ENCODE results near the gene RPS27L. TPM values are rescaled to one million over a fixed set of nuclear protein-coding genes. Genes with fewer than 3 reads are reported as not detected.

The RPS27L gene
- total and polyA plus RNA-seq, 2 of the 8 experiments (the other 6 are each of a cell fraction or from before 2014, with no cell fraction given): 115 to 143 TPM

DNA sequence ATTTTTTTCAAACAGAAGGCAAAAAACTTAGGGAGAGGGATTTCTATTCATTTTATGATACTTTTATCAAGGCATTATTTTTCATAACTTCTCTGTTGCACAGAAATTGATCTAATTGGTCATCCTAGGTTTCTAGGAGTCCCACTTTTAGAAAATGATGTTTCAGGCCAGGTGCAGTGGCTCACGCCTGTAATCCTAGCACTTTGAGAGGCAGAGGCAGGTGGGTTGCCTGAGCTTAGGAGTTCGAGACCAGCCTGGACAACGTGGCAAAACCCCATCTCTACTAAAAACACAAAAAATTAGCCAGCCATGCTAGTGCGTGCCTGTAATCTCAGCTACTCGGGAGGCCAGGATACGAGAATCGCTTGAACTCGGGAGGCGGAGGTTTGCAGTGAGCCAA lies 32.8 kb downstream of the RPS27L start:
- POLR2A ChIA-PET (ENCODE audit: partially characterized antibody): interaction anchor here (0.6 to 1.5 kb wide), 3 partner anchors 23 to 154 kb away, joined by 4 to 5 read pairs (median 4); no protein-coding TSS in a partner anchor
- Histone ChIP-seq H3K14ac (ENCODE audit: insufficient read length) (no peak overlapping the region), H4K8ac (ENCODE audit: extremely low read depth, insufficient read depth, low read length) (no peak overlapping the region), H3K4me1 (replicated peaks in 1 of 4; ENCODE audit: control insufficient read depth in 3 of 4, insufficient read depth in 4 of 4, low read length in 3 of 4) (peaks cover 0 to 4% (median 2%) of the 10 kb centered on the region in 4 experiments; a peak in 1 of 7 replicates), H2AFZ (ENCODE audit: low read length) (no peak overlapping the region), H3K4me2 (ENCODE audit: insufficient read depth in 1 of 2, low read depth in 2 of 2, low read length in 2 of 2) (no peak overlapping the region), H3K4ac (replicated peaks; ENCODE audit: insufficient read length, low read depth, low read length) (no peak overlapping the region), H3K18ac (ENCODE audit: extremely low read depth, low read length) (no peak overlapping the region), H3K79me1 (ENCODE audit: low read depth, low read length) (no peaks in the 10 kb centered on the region), H2BK12ac (ENCODE audit: low read depth, low read length) (no peak overlapping the region), H3K4me3 (ENCODE audit: extremely low read depth in 1 of 4, insufficient read depth in 2 of 4, low read depth in 3 of 4, low read length in 4 of 4) (no peak overlapping the region), H3K36me3 (ENCODE audit: control insufficient read depth in 2 of 4, insufficient read depth in 4 of 4, low read length in 3 of 4) (peaks cover 0 to 11% (median under 1%) of the 10 kb centered on the region in 4 experiments; a peak in 1 of 8 replicates), H3K27me3 (replicated peaks in 1 of 4; ENCODE audit: control insufficient read depth in 3 of 4, extremely low read depth in 1 of 4, insufficient read depth in 3 of 4, low read length in 3 of 4) (no peaks in the 10 kb centered on the region), H3K79me2 (ENCODE audit: control insufficient read depth in 1 of 2, insufficient read depth in 2 of 2, low read length in 2 of 2) (no peaks in the 10 kb centered on the region), H2BK120ac (replicated peaks; ENCODE audit: low read depth, low read length) (no peak overlapping the region), H4K5ac (ENCODE audit: insufficient read length, low read depth, low read length) (no peak overlapping the region), H3K9ac (replicated peaks in 1 of 4; ENCODE audit: extremely low read depth in 1 of 4, low read depth in 3 of 4, low read length in 3 of 4) (no peak overlapping the region), H2BK20ac (ENCODE audit: low read length) (no peak overlapping the region), H4K20me1 (replicated peaks in 1 of 2; ENCODE audit: control insufficient read depth in 1 of 2, insufficient read depth in 2 of 2, low read length in 2 of 2) (peaks cover 0 to 2% of the 10 kb centered on the region in 2 experiments), H2BK15ac (ENCODE audit: low read length) (no peak overlapping the region), H2AK5ac (ENCODE audit: low read depth, low read length) (no peak overlapping the region), H3K56ac (replicated peaks; ENCODE audit: insufficient read length, low read depth, low read length) (no peak overlapping the region), H3K23me2 (ENCODE audit: low read depth, low read length) (peaks cover 3% of the 10 kb centered on the region), H3K27ac (ENCODE audit: low read depth, low read length) (no peak overlapping the region), H3K9me3 (ENCODE audit: insufficient read depth in 2 of 2, low read depth in 1 of 2, low read length in 1 of 2) (peaks cover 0 to 2% of the 10 kb centered on the region in 2 experiments; a peak in 1 of 4 replicates), H3K23ac (ENCODE audit: insufficient read length) (no peak overlapping the region), H2BK5ac (ENCODE audit: low read depth, low read length) (no peak overlapping the region), H4K91ac (replicated peaks; ENCODE audit: insufficient read length, low read length) (no peak overlapping the region)
- no peak for FAIRE-seq
- TF ChIP-seq EZH2 (IDR thresholded peaks at IDR 0.05; ENCODE audit: low read depth, low read length, severe bottlenecking) (no peak), JUN (IDR thresholded peaks at IDR 0.05; ENCODE audit: low read depth, low read length) (no peak), TEAD4 (IDR thresholded peaks at IDR 0.05; ENCODE audit: low read depth, low read length) (no peak), POU5F1 (IDR thresholded peaks at IDR 0.05; ENCODE audit: low read depth, low read length) (no peak), TBP (IDR thresholded peaks at IDR 0.05; ENCODE audit: low read depth, low read length) (no peak), TAF7 (optimal IDR thresholded peaks at IDR 0.05; ENCODE audit: borderline replicate concordance, low read depth, low read length) (no peak), NANOG (IDR thresholded peaks at IDR 0.05; ENCODE audit: insufficient read depth, low read depth, low read length, poor library complexity, severe bottlenecking) (no peak), RFX5 (IDR thresholded peaks at IDR 0.05; ENCODE audit: borderline replicate concordance, low read depth, low read length) (no peak), SIX5 (IDR thresholded peaks at IDR 0.05; ENCODE audit: low read depth, low read length) (no peak), POLR2AphosphoS5 (IDR thresholded peaks at IDR 0.05; ENCODE audit: low read depth, low read length) (no peak), CBX8 (IDR thresholded peaks at IDR 0.05; ENCODE audit: borderline replicate concordance, low read depth, low read length) (no peak), CHD2 (IDR thresholded peaks at IDR 0.05; ENCODE audit: low read length) (no peak)
- TF ChIP-seq, protein P1, sequence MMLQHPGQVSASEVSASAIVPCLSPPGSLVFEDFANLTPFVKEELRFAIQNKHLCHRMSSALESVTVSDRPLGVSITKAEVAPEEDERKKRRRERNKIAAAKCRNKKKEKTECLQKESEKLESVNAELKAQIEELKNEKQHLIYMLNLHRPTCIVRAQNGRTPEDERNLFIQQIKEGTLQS (IDR thresholded peaks at IDR 0.05; ENCODE audit: insufficient read depth, low read depth, low read length): no peak
- 95% methylated on average over 9 of the region's 9 CpGs; no CpG with 5 or more reads in 1 of the 2 experiments for WGBS, 2 experiments (ENCODE audit: extremely low coverage in 1 of 2, insufficient coverage in 1 of 2, insufficient read length in 1 of 2, insufficient replicate concordance in 2 of 2, low coverage in 1 of 2, low lambda C conversion rate in 2 of 2, missing lambda C conversion rate in 1 of 2)
- peak in 1 of 2 experiments; percentile 26 for DNase-seq (ENCODE audit: low read depth in 1 of 2, low spot score in 2 of 2)
- CTCF ChIA-PET (ENCODE audit: partially characterized antibody): no interaction called here

Measured in H1 (cell line).